ENCODE results near the gene LANCL2.

GRCh38 chr7:55426676-55427075 lies 61.5 kb downstream of the LANCL2 start:
- TF ChIP-seq CTCF (conservative IDR thresholded peaks at IDR 0.05; ENCODE audit: low read depth, low read length) (no peak), POLR2A (IDR thresholded peaks at IDR 0.05; ENCODE audit: low read depth, low read length) (no peak), MAFK (IDR thresholded peaks at IDR 0.05; ENCODE audit: low read depth, low read length) (no peak), RFX5 (IDR thresholded peaks at IDR 0.05; ENCODE audit: low read depth, low read length) (no peak), MAZ (IDR thresholded peaks at IDR 0.05; ENCODE audit: borderline replicate concordance, low read depth, low read length) (no peak), RAD21 (IDR thresholded peaks at IDR 0.05; ENCODE audit: low read length) (no peak), RCOR1 (IDR thresholded peaks at IDR 0.05; ENCODE audit: insufficient replicate concordance, low read length) (no peak), CEBPB (IDR thresholded peaks at IDR 0.05; ENCODE audit: low read depth, low read length) (no peak), MXI1 (IDR thresholded peaks at IDR 0.05; ENCODE audit: borderline replicate concordance, low read depth, low read length) (no peak), CHD1 (IDR thresholded peaks at IDR 0.05; ENCODE audit: low read depth, low read length) (no peak), USF2 (IDR thresholded peaks at IDR 0.05; ENCODE audit: low read depth, low read length) (no peak), SMC3 (IDR thresholded peaks at IDR 0.05; ENCODE audit: low read depth, low read length) (no peak)

Data from IMR-90 (cell line).